Body of pancreas (tissue), 4 donors: Measurements from ENCODE around the gene LTBP4.

ENCODE experiments used
- POLR2A ChIP-seq, 3 donors: fragments of 450-650 bp; IDR thresholded peaks; one replicate each; pipeline ENCODE4 v1.6.1; 2016; ENCODE audit warnings: antibody characterized with exemption in 3 of 3, mild to moderate bottlenecking in 2 of 3
- TF ChIP-seq, protein P1 (sequence below), 7 experiments: fragments of 450-650 bp in 4 of 7; fragments of 200-600 bp in 3 of 7; sonication (generic) in 3 of 7; IDR thresholded peaks; one replicate each; pipeline ENCODE4 v1.5.1; 2016 to 2019; ENCODE audit warnings: antibody characterized with exemption in 7 of 7

DNA sequence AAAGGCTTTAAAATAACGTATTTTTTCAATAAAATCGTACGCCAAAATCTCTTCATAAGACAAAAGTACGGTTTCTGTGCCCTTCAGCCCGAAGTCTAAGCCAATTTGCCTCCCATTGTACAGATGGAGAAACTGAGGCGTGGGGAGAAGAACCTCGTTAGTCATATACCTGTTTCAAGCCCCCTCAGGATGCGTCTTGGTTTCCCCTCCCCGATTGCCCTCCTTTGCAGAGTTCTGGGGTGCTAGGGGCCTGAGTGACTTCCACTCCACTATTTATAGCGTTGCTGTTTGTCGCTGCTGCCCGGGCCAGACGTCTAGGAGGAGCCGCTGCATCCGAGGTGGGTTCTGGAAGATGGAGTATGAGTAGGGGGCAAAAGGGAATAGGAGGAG lies 2.3 kb upstream of the LTBP4 start:
- TF ChIP-seq, protein P1, sequence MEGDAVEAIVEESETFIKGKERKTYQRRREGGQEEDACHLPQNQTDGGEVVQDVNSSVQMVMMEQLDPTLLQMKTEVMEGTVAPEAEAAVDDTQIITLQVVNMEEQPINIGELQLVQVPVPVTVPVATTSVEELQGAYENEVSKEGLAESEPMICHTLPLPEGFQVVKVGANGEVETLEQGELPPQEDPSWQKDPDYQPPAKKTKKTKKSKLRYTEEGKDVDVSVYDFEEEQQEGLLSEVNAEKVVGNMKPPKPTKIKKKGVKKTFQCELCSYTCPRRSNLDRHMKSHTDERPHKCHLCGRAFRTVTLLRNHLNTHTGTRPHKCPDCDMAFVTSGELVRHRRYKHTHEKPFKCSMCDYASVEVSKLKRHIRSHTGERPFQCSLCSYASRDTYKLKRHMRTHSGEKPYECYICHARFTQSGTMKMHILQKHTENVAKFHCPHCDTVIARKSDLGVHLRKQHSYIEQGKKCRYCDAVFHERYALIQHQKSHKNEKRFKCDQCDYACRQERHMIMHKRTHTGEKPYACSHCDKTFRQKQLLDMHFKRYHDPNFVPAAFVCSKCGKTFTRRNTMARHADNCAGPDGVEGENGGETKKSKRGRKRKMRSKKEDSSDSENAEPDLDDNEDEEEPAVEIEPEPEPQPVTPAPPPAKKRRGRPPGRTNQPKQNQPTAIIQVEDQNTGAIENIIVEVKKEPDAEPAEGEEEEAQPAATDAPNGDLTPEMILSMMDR (IDR thresholded peaks at IDR 0.05), result no peak
- no peak for TF ChIP-seq POLR2A (IDR thresholded peaks at IDR 0.05)
